NCI-H1436 treated with DMSO at 0.1 percent for 48 hours (cell line): Measurements from ENCODE around the gene SBK2.
"Not testable (repeated sequence)": the region's sequence is repeated elsewhere in the genome, so short reads cannot be mapped to it uniquely, and the experiment has no call there.

Experiments
- DNase-seq: peaks from one replicate; lab custom pipeline; 2025; lab: John Stamatoyannopoulos, UW

The SBK2 gene

DNA sequence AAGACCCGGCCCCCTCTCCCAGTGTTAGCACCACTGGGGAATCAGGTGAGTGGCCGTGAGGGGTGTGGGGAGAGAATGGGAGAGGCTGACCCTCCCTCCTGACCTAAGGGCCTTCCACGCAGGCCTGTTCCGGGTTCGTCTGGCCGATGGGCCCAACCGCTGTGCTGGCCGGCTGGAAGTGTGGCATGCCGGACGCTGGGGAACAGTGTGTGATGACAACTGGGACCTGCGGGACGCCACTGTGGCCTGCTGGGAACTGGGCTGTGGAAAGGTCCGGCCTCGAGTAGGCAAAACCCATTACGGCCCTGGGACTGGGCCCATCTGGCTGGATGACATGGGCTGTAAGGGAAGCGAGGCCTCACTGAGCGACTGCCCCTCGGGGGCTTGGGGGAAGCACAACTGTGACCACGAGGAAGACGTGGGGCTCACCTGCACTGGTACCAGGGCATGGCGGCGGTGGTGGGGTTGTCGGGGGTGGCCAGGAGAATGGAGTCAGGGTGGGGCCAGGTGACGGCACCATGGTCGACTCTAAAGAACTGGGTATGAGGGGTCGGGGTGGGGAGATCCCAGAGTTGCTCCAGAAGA is 36.5 kb downstream of the SBK2 start:
- no peak for DNase-seq

GRCh38 chr19:55498246-55498840 is 38.6 kb downstream of the SBK2 start:
- DNase-seq: no peak

GRCh38 chr19:55497763-55498162 is 39.2 kb downstream of the SBK2 start:
- no peak for DNase-seq

DNA sequence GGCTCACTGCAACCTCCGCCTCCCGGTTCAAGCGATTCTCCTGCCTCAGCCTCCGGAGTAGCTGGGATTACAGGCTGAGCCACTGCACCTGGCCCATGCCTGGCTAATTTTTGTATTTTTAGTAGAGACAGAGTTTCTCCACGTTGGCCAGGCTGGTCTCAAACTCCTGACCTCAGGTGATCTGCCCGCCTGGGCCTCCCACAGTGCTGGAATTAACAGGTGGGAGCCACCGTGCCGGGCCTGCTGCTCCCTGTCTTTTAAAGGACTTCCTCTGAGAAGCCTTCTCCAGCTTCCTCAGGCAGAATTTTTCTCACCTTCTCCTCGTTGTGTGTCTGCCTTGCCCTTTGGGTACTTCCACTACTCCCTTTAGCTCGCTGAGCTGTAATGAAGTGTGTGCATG is 40.1 kb downstream of the SBK2 start:
- DNase-seq: not testable (repeated sequence)

- no peak for DNase-seq
Observed at GRCh38 chr19:55495646-55496349, 41.1 kb downstream of the SBK2 start.

GRCh38 chr19:55494172-55494761 is 42.7 kb downstream of the SBK2 start:
- DNase-seq: no peak

DNA sequence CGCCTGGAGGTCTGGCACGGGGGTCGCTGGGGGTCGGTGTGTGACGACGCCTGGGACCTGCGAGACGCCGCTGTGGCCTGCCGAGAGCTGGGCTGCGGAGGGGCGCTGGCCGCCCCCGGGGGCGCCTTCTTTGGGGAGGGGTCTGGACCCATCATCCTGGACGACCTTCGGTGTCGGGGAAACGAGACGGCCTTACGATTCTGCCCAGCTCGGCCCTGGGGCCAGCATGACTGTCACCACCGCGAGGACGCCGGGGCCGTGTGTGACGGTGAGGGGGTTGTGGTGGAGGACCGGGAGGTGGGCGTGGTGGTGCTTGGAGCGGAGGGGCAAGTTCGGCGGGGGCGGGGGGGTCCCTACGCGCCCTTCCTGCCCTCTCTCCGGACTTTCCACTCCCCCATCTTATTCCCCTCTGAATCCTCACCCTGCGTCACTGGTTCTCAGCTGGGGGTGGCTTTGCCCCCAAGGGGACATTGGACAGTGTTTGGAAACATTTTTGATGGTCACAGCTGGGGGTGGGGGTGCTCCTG is 43.2 kb downstream of the SBK2 start:
- no peak for DNase-seq

- no peak for DNase-seq
Observed at GRCh38 chr19:55493052-55493644, 43.8 kb downstream of the SBK2 start.

GRCh38 chr19:55492362-55492944 is 44.5 kb downstream of the SBK2 start:
- peak; percentile 22 for DNase-seq

DNA sequence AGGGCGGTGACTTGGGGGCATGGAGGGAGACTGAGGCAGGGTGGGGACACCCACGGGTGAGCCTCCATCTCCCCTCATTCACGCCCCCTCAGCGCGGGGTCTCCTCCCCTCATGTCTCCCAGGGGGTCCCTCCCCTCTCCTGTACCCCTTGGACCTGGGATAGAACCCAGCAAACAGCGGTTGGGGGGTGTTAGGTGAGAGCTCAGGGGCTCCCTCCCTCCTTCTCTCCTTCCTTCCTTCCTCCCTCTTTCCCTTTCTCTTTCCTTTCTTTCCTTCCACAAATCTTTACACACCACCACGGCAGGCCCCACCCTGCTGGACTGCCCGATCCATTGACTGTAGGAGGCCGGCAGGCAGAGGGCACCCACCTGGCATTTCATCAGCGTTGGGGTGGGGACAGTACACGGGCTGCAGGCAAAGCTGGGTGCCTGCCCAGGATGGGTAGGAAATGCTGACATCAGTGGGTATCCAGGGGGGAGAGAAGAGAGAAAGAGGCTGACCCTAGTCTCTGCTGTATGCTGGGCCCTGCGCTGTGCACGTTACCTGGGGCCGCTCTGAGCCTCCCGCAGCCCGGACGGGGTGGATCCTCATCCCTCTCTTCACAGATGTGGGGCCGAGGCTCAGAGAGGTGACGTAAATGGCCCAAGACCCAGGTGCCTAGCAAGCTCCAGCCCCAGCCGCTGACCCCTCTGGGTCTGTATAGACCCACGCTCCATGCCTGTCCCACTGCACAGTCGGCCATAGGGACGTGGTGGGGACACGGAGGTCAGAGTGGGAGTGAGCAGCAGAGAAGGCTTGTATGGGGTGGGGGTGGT is 45.2 kb downstream of the SBK2 start:
- no peak for DNase-seq

- DNase-seq: no peak
Observed at GRCh38 chr19:55490478-55491432, 46.2 kb downstream of the SBK2 start.

GRCh38 chr19:55489711-55490477 is 47.0 kb downstream of the SBK2 start:
- DNase-seq: no peak

DNA sequence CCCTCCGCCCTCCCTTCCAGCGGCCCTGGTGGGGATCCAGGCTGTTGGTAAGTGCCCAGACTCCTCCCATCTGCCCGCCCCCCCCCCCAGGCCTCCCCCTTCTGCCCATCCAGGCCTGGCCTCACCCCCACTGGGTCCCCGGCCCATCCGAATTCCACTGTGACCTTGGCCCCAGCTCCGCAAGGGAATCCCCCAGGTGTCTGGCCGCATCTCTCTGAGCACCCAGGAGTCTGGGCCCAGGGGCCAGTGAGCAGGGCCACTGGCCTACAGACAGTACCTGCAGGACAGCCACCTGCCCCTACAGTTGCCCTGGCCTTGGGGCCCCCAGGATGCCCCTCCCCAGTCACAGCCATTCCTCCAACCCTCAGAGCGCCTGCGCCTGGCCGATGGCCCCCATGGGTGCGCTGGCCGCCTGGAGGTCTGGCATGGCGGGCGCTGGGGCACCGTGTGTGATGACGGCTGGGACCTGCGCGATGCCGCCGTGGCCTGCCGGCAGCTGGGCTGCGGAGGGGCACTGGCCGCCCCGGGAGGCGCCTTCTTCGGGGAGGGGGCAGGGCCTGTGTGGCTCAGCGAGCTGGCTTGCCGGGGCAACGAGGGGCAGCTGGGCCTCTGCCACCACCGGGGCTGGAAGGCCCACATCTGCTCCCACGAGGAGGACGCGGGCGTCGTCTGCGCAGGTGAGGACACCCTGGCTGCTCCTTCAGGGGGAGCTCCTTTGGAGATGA is 47.8 kb downstream of the SBK2 start:
- DNase-seq: no peak

- no peak for DNase-seq
Observed at GRCh38 chr19:55487924-55488687, 48.8 kb downstream of the SBK2 start, which contains the start of gene SSC5D. Gene SSC5D (plus strand): TSS chr19:55488436. CDS start chr19:55488590, 154 bp downstream.

GRCh38 chr19:55486971-55487923 is 49.7 kb downstream of the SBK2 start:
- no peak for DNase-seq
